Lung microvascular endothelial cell (primary cell): Measurements from ENCODE around the gene AHI1. TPM values are rescaled to one million over a fixed set of nuclear protein-coding genes. Genes with fewer than 3 reads are reported as not detected.
"Not testable (repeated sequence)": the region's sequence is repeated elsewhere in the genome, so short reads cannot be mapped to it uniquely, and the experiment has no call there.

Experiments used
- DNase-seq, 2 donors: peaks; one replicate each; pipeline versions ENCODE4 v3.0.0 to v3.0.0-alpha.2; 2010; ENCODE audit warnings: low read depth in 2 of 2
- total RNA-seq: library from RNA; depleted of rRNA; stranded (reverse); fragments of >200 nt; gene quantifications from 2 replicates; pipeline ENCODE4 v1.2.1, GENCODE V29; 2014

The AHI1 gene
- total RNA-seq, 1 donor from 2014 or later, result 7.9 TPM

DNA sequence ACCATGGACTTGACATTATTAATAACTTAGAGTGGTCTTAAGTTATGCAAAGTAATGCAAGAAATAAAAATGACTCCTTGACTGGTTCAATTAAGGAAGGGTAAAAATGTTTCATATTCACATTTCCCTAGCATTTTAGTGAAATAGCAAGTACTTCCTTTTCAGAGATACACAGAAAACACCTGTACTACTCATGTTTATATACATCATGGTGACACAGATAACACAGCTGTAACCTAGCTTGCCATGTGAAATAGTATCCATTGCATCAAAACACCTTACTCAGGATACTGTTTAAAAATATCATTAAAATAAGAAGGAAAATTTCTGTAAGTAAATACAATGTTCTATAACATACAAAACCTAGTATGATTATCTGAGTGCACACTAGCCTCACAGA is 102.4 kb downstream of the AHI1 start:
- peak in 1 of 2 donors; percentile 7 for DNase-seq

DNA sequence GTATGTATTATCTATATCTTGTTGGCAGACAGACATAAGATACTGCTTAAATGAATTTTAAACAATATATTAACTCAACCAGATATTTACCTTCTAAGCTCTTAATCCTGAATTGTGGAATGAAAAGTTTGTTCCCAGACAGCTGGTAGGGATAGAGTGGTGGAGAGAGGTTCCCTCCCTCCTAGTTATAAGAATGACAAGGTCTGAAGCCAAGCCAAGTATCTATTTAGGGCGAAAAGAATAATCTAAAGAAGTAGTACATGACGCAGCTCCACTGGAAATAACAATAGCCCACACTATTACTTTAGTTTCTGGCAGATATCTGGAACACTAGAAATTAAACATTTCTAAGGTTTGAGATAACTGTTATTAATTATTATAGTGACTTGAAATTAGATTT is 104.3 kb downstream of the AHI1 start:
- DNase-seq, result no peak

DNA sequence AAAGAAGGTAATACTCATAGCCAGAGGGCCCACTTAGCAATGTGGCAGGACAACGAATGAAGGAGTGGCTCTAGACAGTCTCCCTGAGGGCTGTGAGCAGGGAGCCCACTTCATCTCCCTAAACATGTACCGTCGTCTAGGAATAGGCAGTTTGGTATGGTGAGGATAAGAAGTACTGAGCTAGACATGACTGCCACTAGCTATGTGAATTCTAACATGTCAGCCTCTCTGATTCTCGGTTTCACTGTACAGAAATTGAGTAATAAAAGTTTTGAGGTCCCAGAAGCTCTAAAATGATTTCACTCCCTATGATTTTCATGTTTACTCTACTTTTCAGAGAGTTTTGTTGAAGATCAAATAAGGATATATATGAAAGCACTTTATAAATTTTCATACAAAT is 107.1 kb downstream of the AHI1 start:
- DNase-seq, result no peak

DNA sequence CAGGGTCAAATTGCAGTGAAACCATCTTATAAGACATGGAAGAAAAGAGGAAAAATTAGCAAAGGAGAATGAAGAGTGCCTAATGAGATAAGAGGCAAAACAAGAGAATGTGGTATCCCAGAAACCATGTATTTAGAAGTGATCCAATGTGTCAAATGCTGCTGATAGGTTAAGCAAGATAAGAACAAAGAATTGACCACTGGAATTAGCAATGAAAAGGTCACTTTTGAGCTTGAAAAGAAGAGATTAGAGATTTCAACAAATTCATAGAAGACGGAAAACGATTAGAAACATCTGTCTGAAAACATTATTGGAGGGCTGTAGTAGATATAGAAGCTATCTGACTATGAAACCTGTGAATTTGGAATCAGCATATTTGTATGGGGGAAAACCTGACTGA is 112.2 kb downstream of the AHI1 start:
- DNase-seq, result no peak

DNA sequence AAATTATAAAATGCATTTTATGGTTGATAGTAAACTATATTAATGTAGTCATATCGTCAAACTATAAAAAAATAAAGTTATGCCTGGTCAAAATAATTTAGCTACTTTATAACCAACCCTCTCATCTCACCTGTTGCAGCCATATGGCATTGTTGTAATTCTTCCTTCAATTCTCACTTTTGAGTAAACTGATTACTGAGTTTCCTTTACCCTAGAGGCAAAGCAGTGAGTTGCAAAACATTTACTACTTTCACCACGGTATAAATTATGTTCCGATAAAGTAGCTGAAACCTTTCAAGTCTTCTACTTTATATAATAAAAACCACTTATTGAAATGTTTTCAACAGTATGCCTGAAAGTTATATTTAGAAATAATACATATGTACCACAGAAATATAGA is 113.8 kb downstream of the AHI1 start:
- DNase-seq, result no peak

DNA sequence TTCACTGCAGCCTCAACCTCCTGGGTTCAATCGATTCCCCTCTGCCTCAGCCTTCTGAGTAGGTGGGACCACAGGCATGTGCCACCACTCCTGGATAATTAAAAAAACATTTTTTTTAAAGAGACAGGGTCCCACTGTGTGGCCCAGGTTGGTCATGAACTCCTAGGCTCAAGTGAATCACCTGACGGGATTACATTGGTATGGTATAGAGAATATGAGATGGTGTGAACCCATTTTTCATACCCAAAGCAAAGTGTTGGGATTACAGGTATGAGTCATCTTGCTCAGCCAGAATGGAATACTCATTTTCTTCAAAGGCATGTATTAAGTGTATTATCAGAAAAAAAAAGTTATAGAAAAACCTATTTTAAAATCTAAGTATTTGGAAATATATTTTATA is 114.2 kb downstream of the AHI1 start:
- DNase-seq, result no peak

DNA sequence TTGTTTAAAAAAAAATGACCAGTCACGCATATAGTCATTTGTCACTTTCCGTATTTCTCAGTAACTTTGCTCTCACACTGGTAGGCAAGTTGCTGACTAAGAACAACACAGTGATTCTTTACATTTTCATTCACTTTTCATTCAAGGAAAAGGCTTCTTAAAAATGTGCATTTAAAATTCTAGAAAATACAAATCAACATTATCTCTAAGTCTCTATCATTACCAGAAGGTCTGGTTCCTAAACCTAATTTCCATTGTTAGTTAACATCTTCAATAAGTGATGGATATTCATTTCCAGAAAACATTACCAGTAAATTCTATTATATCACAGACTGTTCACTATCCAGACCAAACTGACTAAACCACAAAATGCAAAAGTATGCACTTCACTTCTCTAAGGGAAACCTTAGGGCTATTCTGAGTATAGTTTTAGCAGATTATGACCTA is 115.3 kb downstream of the AHI1 start:
- no peak for DNase-seq

DNA sequence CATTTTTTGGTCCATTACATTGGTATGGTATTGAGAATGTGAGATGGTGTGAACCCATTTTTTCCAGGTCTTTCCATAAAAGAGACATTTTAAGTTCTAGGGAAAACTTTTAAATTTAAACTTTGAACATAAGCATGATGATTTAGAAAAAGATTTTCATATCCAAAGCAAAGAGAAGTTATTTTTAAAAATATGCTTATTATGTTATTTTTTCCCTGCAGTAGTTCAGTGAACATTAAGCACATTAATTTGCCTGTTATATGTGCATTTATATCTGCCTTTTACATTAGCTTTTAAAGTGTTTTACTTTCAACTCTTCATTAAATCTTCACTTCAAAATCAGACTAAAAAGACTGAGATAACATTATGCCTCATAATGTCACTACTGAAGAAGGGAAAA is 116.7 kb downstream of the AHI1 start:
- no peak for DNase-seq

DNA sequence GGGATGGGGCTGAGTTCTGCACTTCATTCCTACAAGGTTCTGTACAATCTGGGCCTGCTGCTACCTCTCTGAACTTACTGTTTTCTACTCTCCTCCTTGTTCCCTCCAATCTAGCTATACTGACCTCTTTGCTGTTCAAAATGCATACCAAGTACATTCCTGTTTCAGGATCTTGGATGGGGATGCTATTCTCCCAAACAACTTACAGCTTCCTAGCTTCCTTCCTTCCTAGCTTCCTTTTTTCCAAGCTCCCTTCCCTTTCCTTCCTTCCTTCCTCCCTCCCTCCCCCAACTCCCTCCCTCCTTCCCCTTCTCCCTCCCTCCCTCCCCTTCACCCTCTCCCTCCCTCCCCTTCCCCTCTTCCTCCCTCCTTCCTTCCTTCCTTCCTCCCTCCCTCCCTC is 117.9 kb downstream of the AHI1 start:
- DNase-seq, result no peak

DNA sequence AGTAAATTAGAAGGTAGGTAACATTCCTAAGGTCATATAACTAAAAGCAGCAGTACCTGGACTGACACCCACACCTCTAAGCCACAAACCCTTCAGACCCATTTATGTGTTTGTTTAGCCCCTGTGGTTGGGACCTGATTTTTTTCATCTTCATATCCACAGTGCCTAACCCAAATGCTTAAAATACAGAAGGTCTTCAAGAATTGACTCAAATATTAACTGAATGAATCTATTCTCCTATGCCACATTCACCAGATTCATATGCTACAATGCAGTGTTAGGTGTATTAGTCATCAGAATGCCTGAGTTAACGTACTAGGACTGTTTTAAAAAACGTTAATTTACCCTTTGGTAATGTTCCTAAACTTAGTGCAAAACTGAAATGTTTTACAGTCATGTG is 124.8 kb downstream of the AHI1 start:
- DNase-seq, result no peak

DNA sequence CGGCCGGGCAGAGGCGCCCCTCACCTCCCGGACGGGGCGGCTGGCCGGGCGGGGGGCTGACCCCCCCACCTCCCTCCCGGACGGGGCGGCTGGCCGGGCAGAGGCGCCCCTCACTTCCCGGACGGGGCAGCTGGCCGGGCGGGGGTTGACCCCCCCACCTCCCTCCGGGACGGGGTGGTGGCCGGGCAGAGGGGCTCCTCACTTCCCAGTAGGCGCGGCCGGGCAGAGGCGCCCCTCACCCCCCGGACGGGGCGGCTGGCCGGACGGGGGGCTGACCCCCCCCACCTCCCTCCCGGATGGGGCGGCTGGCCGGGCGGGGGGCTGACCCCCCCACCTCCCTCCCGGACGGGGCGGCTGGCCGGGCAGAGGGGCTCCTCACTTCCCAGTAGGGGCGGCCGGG is 133.9 kb downstream of the AHI1 start:
- not testable (repeated sequence) for DNase-seq

DNA sequence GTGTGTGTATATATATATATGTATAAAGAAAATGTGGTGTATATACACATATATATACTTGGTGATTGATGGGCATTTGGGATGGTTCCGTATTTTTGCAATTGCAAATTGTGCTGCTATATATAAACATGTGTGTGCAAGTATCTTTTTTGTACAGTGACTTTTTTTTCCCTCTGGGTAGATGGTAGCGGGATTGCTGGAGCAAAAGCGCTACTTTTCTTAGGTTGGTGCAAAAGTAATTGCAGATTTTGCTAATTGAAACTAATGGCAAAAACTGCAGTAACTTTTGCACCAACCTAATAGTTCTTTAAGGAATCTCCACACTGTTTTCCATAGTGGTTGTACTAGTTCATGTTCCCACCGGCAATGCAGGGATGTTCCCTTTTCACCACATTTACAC is 135.4 kb downstream of the AHI1 start:
- no peak for DNase-seq

DNA sequence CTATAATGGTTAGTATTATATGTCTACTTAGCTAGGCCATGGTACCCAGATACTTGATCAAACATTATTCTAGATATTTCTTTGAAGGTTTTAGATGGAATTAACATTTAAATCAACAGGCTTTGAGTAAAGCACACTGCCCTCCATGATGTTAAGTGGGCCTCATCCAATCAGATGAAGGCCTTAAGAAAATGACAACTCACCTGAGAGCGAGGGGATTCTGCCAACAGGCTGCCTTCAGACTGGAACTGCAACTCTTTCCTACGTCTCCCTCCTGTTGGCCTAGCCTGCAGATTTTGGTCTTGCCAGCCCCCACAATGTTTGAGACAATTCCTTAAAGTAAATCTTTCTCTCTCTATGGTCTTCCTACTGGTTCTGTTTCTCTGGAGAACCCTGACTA is 137.3 kb downstream of the AHI1 start:
- DNase-seq, result no peak

DNA sequence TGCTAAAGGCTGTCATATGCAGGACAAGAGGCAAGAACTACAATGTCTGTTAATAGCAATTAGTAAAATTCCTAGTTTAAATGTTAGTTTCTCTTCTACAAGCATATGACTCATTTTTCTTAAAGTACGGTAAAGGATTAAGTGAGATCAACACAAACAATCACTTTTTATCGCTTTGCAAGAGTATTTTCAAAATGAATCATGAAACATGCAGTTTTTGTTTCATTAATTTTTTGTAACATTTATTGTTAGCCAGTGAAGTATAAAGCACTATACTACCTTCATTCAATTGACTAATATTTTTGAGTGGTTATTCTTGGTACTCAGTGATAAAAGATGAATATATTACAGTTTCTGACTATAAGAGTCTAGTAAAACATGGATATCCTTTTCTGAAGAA is 138.6 kb downstream of the AHI1 start:
- DNase-seq, result peak in 1 of 2 donors; percentile 37

DNA sequence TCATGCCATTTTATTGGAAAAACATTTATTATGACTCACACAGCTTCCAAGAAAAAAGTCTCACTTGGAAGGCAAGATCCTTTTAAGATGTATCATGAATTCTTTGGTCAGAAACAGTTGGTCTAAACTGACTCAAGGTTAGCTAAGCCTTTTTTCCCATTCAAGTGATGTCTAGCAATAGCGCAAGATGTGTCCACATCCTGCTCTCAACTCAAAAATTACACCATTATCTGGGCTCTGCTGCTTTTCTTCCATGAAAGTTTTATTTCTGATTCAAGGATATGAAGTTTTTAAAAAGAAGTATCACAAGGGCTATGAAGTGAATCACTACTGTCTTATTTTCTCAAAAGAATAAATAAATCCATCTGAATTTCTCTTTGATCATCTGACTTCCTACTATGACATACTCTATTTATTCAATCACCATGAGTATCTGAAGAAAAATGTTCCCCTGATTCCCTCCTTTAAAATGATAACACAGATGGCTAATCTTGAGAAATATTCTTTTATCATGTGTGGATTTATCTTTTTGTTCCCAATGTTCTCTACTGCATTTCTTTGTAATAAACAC is 139.2 kb downstream of the AHI1 start:
- DNase-seq, result peak in 1 of 2 donors; percentile 77

DNA sequence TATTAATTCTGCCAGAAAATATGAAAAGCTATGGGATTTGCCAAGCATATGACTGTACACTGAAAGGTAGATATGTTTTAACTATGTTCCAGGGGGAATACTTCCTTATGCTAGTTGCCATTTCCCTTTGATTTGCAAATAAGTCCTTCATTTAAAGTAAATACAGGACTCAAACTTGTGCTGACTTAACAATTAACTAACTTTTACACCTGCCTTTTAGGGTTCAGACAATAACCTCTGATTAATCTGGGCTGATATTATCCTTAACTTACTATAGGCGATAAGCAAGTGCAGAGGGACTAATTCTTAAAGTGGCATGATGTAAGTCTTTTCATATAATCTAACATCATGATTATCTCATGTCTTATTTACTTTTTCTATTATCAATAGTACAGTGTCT is 143.1 kb downstream of the AHI1 start:
- DNase-seq, result no peak

DNA sequence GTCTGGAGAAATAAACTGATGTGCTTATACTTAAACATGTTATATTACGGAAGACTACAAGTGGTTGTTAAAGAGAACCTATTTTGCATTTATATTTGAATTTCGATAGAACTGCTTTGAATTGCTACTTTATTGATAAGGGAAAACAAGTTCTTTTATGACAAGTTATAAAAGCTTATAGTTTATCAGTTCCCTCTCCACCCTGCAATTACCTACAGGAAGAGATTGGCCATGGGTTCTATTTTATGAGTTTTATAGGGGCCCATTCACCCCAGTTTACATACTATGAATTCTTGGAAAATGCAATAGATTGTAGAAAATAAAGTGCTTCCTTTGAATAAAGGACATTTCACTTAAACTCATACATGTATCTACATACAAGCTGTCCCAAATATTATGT is 144.4 kb downstream of the AHI1 start:
- DNase-seq, result no peak

DNA sequence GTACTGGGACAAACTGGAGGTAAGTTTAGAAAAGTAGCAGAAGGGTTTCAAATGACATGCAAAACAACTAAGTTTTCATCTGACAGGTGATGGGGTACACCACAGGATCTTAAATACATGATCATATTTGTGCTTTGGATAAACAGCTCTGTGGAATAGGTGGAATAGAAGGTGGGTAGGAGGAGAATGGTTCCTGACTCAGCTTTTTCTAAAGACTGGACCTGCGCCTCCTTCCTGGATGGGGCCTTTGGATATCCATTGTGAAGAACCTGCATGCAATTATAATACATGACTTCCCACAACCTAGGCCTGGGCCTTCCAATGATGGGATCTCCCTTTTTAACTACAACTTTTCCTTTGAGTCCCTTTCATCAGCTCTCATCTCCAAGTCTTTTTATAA is 145.9 kb downstream of the AHI1 start:
- DNase-seq, result no peak

DNA sequence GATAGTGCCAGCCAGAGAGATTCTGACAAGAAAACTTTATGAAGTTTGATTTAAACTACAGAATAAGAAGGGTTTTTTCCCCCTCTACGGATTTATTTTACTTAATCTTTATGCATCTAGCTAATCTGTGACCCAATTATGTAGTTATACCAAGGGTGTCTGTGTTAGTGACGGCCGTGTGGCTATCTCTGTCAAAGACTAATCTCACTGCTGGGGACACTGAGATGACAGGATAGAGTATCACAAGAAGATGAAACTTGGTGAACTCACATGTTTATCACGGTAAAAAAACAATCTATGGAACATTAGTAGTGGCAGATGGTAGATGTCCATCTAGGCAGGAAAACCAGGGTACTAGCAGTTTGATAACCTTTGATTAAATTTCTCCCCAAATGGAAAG is 149.7 kb downstream of the AHI1 start:
- no peak for DNase-seq

DNA sequence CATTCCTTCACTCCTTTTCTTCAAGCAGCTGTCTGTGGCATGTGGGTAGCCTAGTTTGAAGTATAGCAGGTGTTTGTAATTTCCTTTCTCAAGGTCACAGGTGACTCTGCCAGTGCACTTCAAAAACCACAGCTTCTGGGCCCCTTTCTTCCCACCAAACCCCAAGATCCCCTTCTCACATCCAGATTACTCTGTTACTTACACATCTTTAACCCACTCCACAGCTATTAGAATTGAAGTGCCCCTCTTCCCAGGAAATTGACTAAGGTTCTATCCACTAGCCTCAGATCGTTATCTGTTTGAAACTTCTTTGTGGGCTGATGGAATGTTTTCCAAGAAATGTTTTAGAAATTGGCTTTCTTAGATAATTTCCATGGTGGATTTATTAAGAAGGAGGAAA is 150.8 kb downstream of the AHI1 start:
- peak in 1 of 2 donors; percentile 56 for DNase-seq

DNA sequence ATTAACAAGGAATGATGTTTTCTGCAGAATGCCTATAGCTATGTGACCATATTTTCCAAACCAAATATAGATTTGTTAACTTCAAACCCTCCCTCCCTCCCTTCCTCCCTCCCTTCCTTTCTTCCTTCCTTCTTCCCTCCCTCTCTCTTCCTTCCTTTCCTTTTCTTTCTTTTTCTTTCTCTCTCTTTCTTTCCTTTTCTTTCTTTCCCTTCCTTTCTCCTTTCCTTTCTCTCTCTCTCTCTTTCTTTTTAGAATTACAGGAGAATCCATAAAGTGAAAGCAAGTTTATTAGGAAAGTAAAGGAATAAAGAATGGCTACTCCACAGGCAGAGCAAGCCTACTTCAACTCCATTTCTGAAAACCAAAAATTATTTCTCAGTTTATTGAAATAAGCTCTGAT is 153.0 kb downstream of the AHI1 start:
- no peak for DNase-seq

DNA sequence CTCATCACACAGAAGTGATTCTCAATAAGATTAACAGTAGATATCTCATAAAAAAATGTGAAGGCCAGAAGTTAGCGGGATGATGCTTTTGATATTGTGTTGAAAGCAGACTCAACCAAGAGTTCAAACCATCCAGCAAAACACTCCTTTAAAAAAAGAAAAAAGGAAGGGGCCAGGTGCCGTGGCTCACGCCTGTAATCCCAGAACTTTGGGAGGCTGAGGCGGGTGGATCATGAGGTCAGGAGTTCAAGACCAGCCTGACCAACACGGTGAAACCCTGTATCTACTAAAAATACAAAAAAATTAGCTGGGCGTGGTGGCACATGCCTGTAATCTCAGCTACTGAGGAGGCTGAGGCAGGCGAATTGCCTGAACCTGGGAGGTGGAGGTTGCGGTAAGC is 157.6 kb downstream of the AHI1 start:
- DNase-seq, result not testable (repeated sequence)

DNA sequence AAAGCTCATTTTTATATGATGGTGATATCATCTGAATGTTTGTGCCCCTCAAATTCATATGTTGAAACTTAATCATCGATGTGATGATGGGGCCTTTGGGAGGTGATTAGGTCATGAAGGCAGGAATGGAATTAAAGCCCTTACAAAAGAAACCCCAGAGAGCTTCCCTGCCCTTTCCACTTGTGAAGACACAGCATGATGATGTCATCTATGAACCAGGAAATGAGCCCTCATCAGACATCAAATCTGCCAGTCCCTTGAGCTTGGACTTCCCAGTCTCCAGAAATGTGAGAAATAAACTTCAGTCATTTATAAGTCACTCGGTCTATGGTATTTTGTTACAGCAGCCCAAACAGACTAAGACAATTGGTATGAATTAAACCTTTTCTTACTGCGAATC is 163.4 kb downstream of the AHI1 start:
- peak in 1 of 2 donors; percentile 7 for DNase-seq

DNA sequence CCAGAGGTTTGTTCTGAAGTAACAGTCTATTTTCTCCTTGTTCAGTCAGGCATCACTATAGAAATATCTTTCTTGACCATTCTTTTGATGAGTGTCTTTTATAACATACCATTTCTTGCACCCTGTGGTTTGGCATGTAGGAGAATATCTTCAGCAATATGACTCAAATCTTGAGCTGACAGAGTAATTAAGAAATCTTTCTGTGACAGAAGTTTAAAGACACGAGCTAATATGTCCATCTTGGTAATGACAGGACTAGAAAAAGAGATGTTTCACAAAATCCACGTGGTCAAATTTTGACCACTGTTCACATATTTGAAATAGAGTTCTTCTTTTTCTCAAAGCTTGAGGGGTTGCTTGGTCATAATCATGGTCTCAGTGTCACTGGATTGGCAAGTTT is 166.5 kb downstream of the AHI1 start:
- no peak for DNase-seq
